Caco-2 (cell line): ENCODE results near the gene RUNX1. TPM values are rescaled to one million over a fixed set of nuclear protein-coding genes. Genes with fewer than 3 reads are reported as not detected.

Source experiments
- BruUV-seq: library from RNA; stranded (reverse); fragments of 400-500 nt; replicated peaks from 2 replicates; lab custom pipeline; 2021; lab: Mats Ljungman, UMichigan
- CTCF ChIA-PET: fragments of 300-600 bp; sonication (Branson Sonifier 250); formaldehyde crosslinking; loops from one replicate; lab custom pipeline; 2022; ENCODE audit warnings: antibody characterized with exemption; lab: Charles Lee
- POLR2A ChIA-PET: fragments of 300-600 bp; sonication (Branson Sonifier 250); formaldehyde crosslinking; loops from one replicate; lab custom pipeline; 2022; ENCODE audit warnings: antibody characterized with exemption; lab: Charles Lee
- DNase-seq, 2 experiments: peaks; one replicate each; pipeline versions ENCODE4 v3.0.0 to v3.0.0-alpha.2; 2020 to 2022
- H3K27me3 ChIP-seq: replicated peaks from 2 replicates; pipeline ENCODE4 v1.6.0; 2011; ENCODE audit warnings: low read length; ENCODE audit not compliant: control insufficient read depth, insufficient read depth
- H3K36me3 ChIP-seq: 2 replicates; pipeline ENCODE4 v1.5.1; 2011; ENCODE audit warnings: low read length; ENCODE audit not compliant: control insufficient read depth, insufficient read depth
- H3K4me1 ChIP-seq: fragments of 250-450 bp; sonication (Bioruptor Pico); 2 replicates; pipeline ENCODE4 v1.5.1; 2020; ENCODE audit warnings: mild to moderate bottlenecking
- H3K4me3 ChIP-seq: 2 replicates; pipeline ENCODE4 v1.5.1; 2011; ENCODE audit warnings: low read depth, mild to moderate bottlenecking, control low read depth, low read length
- H3K9me3 ChIP-seq: fragments of 250-450 bp; sonication (Bioruptor Pico); 2 replicates; pipeline ENCODE4 v1.5.1; 2020; ENCODE audit warnings: mild to moderate bottlenecking, moderate library complexity
- H3K27ac Mint-ChIP-seq: one replicate; pipeline ENCODE4 v1.8.0; 2022; ENCODE audit warnings: mixed read lengths; ENCODE audit not compliant: unreplicated experiment
- H3K27me3 Mint-ChIP-seq: one replicate; pipeline ENCODE4 v1.8.0; 2022; ENCODE audit warnings: mixed read lengths; ENCODE audit not compliant: insufficient read depth, unreplicated experiment
- H3K36me3 Mint-ChIP-seq: one replicate; pipeline ENCODE4 v1.8.0; 2022; ENCODE audit warnings: mild to moderate bottlenecking, mixed read lengths; ENCODE audit not compliant: insufficient read depth, unreplicated experiment
- H3K4me1 Mint-ChIP-seq: one replicate; pipeline ENCODE4 v1.8.0; 2022; ENCODE audit warnings: low read depth, mixed read lengths; ENCODE audit not compliant: unreplicated experiment
- H3K4me3 Mint-ChIP-seq: one replicate; pipeline ENCODE4 v1.8.0; 2022; ENCODE audit warnings: mild to moderate bottlenecking, moderate library complexity, mixed read lengths; ENCODE audit not compliant: unreplicated experiment
- H3K9me3 Mint-ChIP-seq: one replicate; pipeline ENCODE4 v1.8.0; 2022; ENCODE audit warnings: mixed read lengths; ENCODE audit not compliant: unreplicated experiment
- CTCF ChIP-seq, 2 experiments: fragments of 200-600 bp in 1 of 2; IDR thresholded peaks; 1 replicate in 1 of 2; 2 replicates in 1 of 2; pipeline versions ENCODE4 v1.5.1 to v1.8.0; 2011 to 2022; ENCODE audit warnings: antibody characterized with exemption in 1 of 2, control low read depth in 1 of 2, inconsistent platforms in 1 of 2, low read depth in 1 of 2, low read length in 1 of 2, mild to moderate bottlenecking in 1 of 2, moderate library complexity in 1 of 2; ENCODE audit not compliant: insufficient read depth in 1 of 2, severe bottlenecking in 1 of 2, unreplicated experiment in 1 of 2
- intact Hi-C: fragments of 100-400 bp; cut with micrococcal nuclease; formaldehyde crosslinking; loops from one replicate; pipeline ENCODE4 v1.10.0; 2022; ENCODE audit not compliant: unreplicated experiment
- total RNA-seq: library from RNA; stranded (reverse); gene quantifications from 2 replicates; pipeline ENCODE4 v1.2.3, GENCODE V29; 2022

Gene RUNX1
- total RNA-seq, 1 experiment from 2014 or later, result 11.7 TPM

GRCh38 chr21:35010447-35010846, 38.7 kb downstream of the RUNX1 start:
- ChIA-PET POLR2A (no interaction called here), CTCF (no interaction called here)
- peaks cover 6% of the 10 kb centered on the region for H3K4me1 ChIP-seq
- H3K36me3 ChIP-seq, result no peaks in the 10 kb centered on the region
- no peak overlapping the region for H3K4me3 Mint-ChIP-seq
- H3K4me3 ChIP-seq, result no peak overlapping the region
- H3K27ac Mint-ChIP-seq, result no peak overlapping the region
- no peak for DNase-seq
- BruUV-seq, result no TSS peak
- no peaks in the 10 kb centered on the region for H3K4me1 Mint-ChIP-seq
- no peaks in the 10 kb centered on the region for H3K9me3 Mint-ChIP-seq
- no peaks in the 10 kb centered on the region for H3K36me3 Mint-ChIP-seq
- TF ChIP-seq CTCF (IDR thresholded peaks at IDR 0.05; ENCODE audit: insufficient read depth in 1 of 2, low read depth in 1 of 2, low read length in 1 of 2, severe bottlenecking in 1 of 2, unreplicated experiment in 1 of 2), result no peak
- no peaks in the 10 kb centered on the region for H3K27me3 ChIP-seq
- intact Hi-C loops, result no loop called here
- H3K9me3 ChIP-seq, result no peaks in the 10 kb centered on the region
- H3K27me3 Mint-ChIP-seq, result no peaks in the 10 kb centered on the region

GRCh38 chr21:35007348-35007747, 41.8 kb downstream of the RUNX1 start:
- CTCF ChIA-PET, result no interaction called here
- BruUV-seq, result no TSS peak
- Mint-ChIP-seq H3K4me1 (no peaks in the 10 kb centered on the region), H3K9me3 (no peaks in the 10 kb centered on the region), H3K27me3 (no peaks in the 10 kb centered on the region), H3K27ac (no peak overlapping the region), H3K36me3 (no peaks in the 10 kb centered on the region), H3K4me3 (no peak overlapping the region)
- POLR2A ChIA-PET, result no interaction called here
- DNase-seq, result no peak
- H3K9me3 ChIP-seq, result no peaks in the 10 kb centered on the region
- no peaks in the 10 kb centered on the region for H3K27me3 ChIP-seq
- H3K4me3 ChIP-seq, result no peak overlapping the region
- TF ChIP-seq CTCF (IDR thresholded peaks at IDR 0.05; ENCODE audit: insufficient read depth in 1 of 2, low read depth in 1 of 2, low read length in 1 of 2, severe bottlenecking in 1 of 2, unreplicated experiment in 1 of 2), result no peak
- intact Hi-C loops, result no loop called here
- no peaks in the 10 kb centered on the region for H3K4me1 ChIP-seq
- H3K36me3 ChIP-seq, result no peaks in the 10 kb centered on the region

GRCh38 chr21:35006771-35007170, 42.3 kb downstream of the RUNX1 start:
- Mint-ChIP-seq H3K9me3 (no peaks in the 10 kb centered on the region), H3K4me3 (no peak overlapping the region), H3K36me3 (no peaks in the 10 kb centered on the region), H3K27me3 (no peaks in the 10 kb centered on the region), H3K4me1 (no peaks in the 10 kb centered on the region), H3K27ac (no peak overlapping the region)
- intact Hi-C loops, result no loop called here
- Histone ChIP-seq H3K36me3 (no peaks in the 10 kb centered on the region), H3K27me3 (no peaks in the 10 kb centered on the region), H3K9me3 (no peaks in the 10 kb centered on the region), H3K4me3 (no peak overlapping the region), H3K4me1 (no peaks in the 10 kb centered on the region)
- ChIA-PET CTCF (no interaction called here), POLR2A (no interaction called here)
- no peak for TF ChIP-seq CTCF (IDR thresholded peaks at IDR 0.05; ENCODE audit: insufficient read depth in 1 of 2, low read depth in 1 of 2, low read length in 1 of 2, severe bottlenecking in 1 of 2, unreplicated experiment in 1 of 2)
- DNase-seq, result no peak
- no TSS peak for BruUV-seq
